NT2/D1 (cell line): ENCODE results near the gene AKR1C3.
"Not testable (repeated sequence)": the region's sequence is repeated elsewhere in the genome, so short reads cannot be mapped to it uniquely, and the experiment has no call there.

Experiments
- DNase-seq: peaks from one replicate; pipeline ENCODE4 v3.0.0-alpha.2; 2011; ENCODE audit warnings: low read depth, low spot score
- H3K27me3 ChIP-seq: 2 replicates; pipeline ENCODE4 v1.6.0; 2011; ENCODE audit warnings: mild to moderate bottlenecking; ENCODE audit not compliant: insufficient read length, insufficient read depth
- H3K36me3 ChIP-seq: 2 replicates; pipeline ENCODE4 v1.6.1; 2011; ENCODE audit warnings: mild to moderate bottlenecking, low read length, mixed read lengths; ENCODE audit not compliant: insufficient read depth, insufficient read length
- H3K4me1 ChIP-seq: 2 replicates; pipeline ENCODE4 v1.5.1; 2011; ENCODE audit not compliant: insufficient read depth, insufficient read length
- H3K4me3 ChIP-seq: 2 replicates; pipeline ENCODE4 v1.5.1; 2011; ENCODE audit warnings: low read depth; ENCODE audit not compliant: insufficient read length
- H3K9ac ChIP-seq: 2 replicates; pipeline ENCODE4 v1.6.0; 2011; ENCODE audit warnings: low read depth; ENCODE audit not compliant: insufficient read length
- H3K9me3 ChIP-seq: 2 replicates; pipeline ENCODE4 v1.5.1; 2011; ENCODE audit warnings: mild to moderate bottlenecking, low read length; ENCODE audit not compliant: insufficient read depth
- SUZ12 ChIP-seq: IDR thresholded peaks from 2 replicates; pipeline ENCODE4 v1.6.1; 2011; ENCODE audit not compliant: insufficient read length, insufficient read depth; ENCODE audit errors: extremely low read depth
- YY1 ChIP-seq: IDR thresholded peaks from 2 replicates; pipeline ENCODE4 v1.6.1; 2011; ENCODE audit not compliant: insufficient read length, insufficient read depth
- ZNF274 ChIP-seq: IDR thresholded peaks from 2 replicates; pipeline ENCODE4 v1.6.1; 2011; ENCODE audit warnings: mild to moderate bottlenecking, low read depth, low read length

AKR1C3 gene

DNA sequence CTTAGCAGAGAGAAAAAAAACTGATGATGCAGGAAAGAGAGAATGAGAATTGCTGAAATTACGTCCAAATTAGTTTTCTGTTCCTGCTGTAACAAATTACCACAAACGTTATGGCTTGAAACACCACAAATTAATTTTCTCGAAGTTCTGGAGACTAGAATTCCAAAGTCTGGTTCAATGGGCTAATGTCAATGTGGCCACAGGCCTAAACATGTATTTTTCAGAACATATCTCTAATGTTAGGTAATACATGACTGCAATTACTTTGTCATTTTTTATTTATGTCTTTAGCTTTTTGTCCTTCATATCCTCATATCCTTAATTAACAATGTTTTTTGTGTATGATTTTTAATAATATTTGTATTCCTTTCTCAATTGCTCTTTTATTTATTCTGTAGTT, 3.0 kb upstream of the AKR1C3 start:
- no peak for DNase-seq
- TF ChIP-seq ZNF274 (no peak), SUZ12 (no peak), YY1 (no peak)
- H3K9ac ChIP-seq = no peak overlapping the region
- H3K27me3 ChIP-seq = no peaks in the 10 kb centered on the region
- no peaks in the 10 kb centered on the region for H3K36me3 ChIP-seq
- no peaks in the 10 kb centered on the region for H3K4me1 ChIP-seq
- H3K9me3 ChIP-seq = no peaks in the 10 kb centered on the region
- H3K4me3 ChIP-seq = no peak overlapping the region

DNA sequence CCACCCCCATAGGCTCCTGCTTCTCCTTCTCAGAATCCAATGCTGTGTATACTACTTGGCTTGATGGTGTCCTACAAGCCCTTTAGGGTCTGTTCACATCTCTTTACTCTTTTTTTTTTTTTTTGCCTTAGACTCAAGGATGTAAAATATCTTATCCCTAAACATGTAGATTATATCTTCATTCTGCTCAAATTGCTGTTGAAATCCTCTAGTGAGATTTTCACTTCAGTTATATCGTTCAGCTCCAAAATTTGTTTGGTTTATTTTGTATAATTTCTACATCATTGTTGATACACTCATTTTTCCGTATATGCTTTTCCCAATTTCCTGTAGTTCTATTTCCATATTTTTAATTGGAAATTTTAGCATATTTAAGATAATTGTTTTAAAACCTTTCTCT, 1.8 kb upstream of the AKR1C3 start:
- Histone ChIP-seq H3K36me3 (no peaks in the 10 kb centered on the region), H3K9me3 (no peaks in the 10 kb centered on the region), H3K4me3 (no peak overlapping the region)

DNA sequence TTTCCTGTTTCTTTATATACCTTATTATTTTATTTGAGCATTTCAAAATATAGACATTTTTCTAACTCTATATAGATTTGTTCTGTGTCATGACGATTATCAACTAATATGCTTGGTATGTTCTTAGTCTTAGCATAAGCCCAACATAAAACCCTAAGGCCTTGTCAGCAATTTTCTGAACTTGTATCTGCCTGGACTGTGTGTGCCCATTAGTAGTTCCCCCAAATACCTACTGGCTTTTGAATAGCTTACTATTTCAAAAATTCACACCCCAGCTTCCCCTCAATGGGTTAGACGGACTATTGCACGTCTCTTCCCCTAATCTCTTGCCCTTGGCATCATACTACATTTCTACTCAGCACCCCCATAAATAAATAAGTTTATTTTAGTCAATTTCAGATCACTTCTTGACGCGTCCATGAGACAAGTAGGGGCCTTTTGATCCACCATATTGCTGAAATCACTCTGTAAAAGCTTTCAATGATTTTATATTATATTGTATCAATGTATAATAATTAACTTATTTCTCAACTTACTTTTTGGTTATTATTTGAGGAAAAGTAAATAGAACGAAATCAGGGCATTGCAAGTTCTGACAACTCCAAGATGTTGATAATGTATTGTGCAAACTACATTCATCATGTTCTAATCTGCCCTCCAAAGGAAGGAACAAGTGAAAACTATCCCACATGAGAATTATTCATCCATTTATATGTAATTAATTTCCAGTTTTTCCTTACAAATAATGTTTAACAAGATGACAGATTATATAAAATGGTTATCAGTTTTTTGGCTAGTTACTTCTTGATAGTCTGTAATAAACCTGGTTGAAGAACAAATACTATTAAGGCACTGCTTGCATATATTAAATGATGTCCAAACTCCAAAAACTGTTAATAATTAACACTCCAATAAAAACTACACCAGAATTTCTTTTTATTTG, 1.1 kb upstream of the AKR1C3 start:
- Histone ChIP-seq H3K27me3 (no peaks in the 10 kb centered on the region), H3K9me3 (no peaks in the 10 kb centered on the region), H3K4me1 (no peaks in the 10 kb centered on the region), H3K9ac (no peak overlapping the region), H3K36me3 (no peaks in the 10 kb centered on the region), H3K4me3 (no peak overlapping the region)
- no peak for TF ChIP-seq ZNF274
- TF ChIP-seq YY1 = no peak
- no peak for TF ChIP-seq SUZ12
- DNase-seq = no peak

More for the DNA sequence above, 1.8 kb upstream of the AKR1C3 start:
- no peak for DNase-seq
- Histone ChIP-seq H3K27me3 (no peaks in the 10 kb centered on the region), H3K4me1 (no peaks in the 10 kb centered on the region), H3K9ac (no peak overlapping the region)
- TF ChIP-seq YY1 = no peak
- TF ChIP-seq ZNF274 = no peak
- no peak for TF ChIP-seq SUZ12

DNA sequence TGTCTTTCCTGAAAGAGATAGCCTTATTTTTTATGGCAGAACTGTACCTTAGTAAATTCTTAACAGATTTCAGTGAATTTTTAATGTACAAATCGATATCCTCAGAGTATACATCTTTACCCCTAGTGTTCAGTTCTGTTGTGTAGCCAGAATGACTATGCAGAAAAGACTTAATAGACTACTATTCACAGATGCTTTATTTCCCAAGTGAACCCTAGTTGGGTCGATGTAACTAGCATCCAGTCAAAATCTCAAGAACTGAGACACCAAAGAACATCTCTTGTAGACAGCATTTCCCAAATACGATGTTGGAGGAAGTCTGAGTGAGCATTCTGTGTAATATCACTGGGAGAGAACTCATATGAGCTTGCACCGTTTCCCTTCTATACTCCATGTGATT, 1.5 kb downstream of the AKR1C3 start:
- TF ChIP-seq YY1 = no peak
- no peak for TF ChIP-seq SUZ12
- no peak for TF ChIP-seq ZNF274
- H3K4me3 ChIP-seq = no peak overlapping the region
- H3K36me3 ChIP-seq = no peaks in the 10 kb centered on the region
- no peak overlapping the region for H3K9ac ChIP-seq
- H3K27me3 ChIP-seq = no peaks in the 10 kb centered on the region
- H3K9me3 ChIP-seq = no peaks in the 10 kb centered on the region
- DNase-seq = no peak
- H3K4me1 ChIP-seq = no peaks in the 10 kb centered on the region

DNA sequence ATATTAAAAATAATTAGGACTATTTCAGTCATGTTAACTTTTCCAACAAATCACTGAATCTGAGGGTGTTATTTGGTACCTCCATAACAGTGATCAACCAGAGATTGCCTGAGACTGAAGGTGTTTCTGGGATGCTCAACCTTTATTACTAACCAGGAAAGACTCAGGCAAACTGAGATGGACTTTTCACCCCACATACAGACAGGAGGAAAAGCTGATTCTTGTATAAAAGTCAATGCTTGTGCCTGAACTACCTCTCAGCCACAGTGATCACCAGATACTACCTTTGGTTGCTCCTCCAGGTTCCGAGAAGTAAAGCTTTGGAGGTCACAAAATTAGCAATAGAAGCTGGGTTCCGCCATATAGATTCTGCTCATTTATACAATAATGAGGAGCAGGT, 1.9 kb downstream of the AKR1C3 start:
- H3K4me1 ChIP-seq = no peaks in the 10 kb centered on the region
- no peak for DNase-seq
- no peaks in the 10 kb centered on the region for H3K27me3 ChIP-seq
- H3K9ac ChIP-seq = no peak overlapping the region
- TF ChIP-seq SUZ12 (no peak), YY1 (no peak), ZNF274 (no peak)
- H3K36me3 ChIP-seq = no peaks in the 10 kb centered on the region
- no peaks in the 10 kb centered on the region for H3K9me3 ChIP-seq
- no peak overlapping the region for H3K4me3 ChIP-seq

DNA sequence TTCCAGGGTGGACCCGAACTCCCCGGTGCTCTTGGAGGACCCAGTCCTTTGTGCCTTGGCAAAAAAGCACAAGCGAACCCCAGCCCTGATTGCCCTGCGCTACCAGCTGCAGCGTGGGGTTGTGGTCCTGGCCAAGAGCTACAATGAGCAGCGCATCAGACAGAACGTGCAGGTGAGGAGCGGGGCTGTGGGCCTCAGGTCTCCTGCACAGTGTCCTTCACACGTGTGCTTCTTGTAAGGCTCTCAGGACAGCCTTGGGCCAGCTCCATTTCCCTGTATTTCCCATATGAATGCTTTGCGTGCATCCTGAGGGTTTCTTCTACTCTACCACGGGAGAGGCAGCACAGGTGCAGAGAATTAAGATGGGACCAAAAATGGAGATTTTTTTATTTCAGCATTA, 8.3 kb downstream of the AKR1C3 start:
- not testable (repeated sequence) for DNase-seq, H3K9me3 ChIP-seq, H3K27me3 ChIP-seq, H3K9ac ChIP-seq, H3K4me3 ChIP-seq, H3K36me3 ChIP-seq, H3K4me1 ChIP-seq

DNA sequence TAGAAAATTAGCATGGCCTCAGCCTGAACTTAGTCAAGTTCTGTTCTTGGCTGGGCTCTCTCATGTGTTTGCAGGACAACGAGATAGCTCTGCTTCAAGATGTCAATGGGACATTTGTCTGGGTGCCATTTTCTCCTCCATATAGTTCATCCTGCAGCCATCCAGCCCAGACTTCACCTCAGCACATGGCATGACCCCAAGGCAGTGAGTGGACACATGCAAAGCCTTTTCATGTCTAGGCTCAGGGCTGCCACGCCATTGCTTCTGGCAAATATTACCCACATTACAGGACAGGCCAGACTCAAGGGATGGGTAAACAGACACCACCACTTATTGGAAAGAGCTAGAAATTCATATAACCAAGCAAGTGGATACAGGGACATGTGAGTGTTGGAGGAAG, 9.3 kb downstream of the AKR1C3 start:
- Histone ChIP-seq H3K9ac (no peak overlapping the region), H3K27me3 (no peaks in the 10 kb centered on the region), H3K4me3 (no peak overlapping the region), H3K4me1 (no peaks in the 10 kb centered on the region), H3K9me3 (no peaks in the 10 kb centered on the region), H3K36me3 (no peaks in the 10 kb centered on the region)
- TF ChIP-seq SUZ12 (no peak), YY1 (no peak), ZNF274 (no peak)
- DNase-seq = no peak

DNA sequence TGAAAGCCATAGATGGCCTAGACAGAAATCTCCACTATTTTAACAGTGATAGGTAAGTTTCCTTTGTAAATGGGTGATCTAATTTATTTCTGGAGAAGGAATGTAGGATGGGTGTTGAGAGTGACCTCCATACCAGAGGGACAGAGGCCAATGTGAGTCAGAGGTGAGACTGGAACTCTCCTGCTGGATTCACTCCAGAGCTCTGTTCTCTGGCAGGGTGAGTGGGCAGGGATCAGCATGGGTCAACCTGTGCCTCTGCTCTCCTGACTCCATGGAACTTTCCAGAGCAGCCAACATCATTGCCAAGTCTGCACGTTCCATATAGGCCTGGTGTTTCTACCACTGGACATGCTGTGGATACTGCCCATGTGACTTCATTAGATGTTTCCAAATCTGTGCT, 11.4 kb downstream of the AKR1C3 start:
- no peaks in the 10 kb centered on the region for H3K4me1 ChIP-seq
- H3K9me3 ChIP-seq = 0 out of 2 replicates have a peak, but pooled peaks cover 8% of the 10 kb centered on the region
- no peaks in the 10 kb centered on the region for H3K36me3 ChIP-seq
- H3K9ac ChIP-seq = no peak overlapping the region
- TF ChIP-seq SUZ12 = no peak
- TF ChIP-seq ZNF274 = no peak
- no peak for TF ChIP-seq YY1
- no peak for DNase-seq
- H3K27me3 ChIP-seq = no peaks in the 10 kb centered on the region
- no peak overlapping the region for H3K4me3 ChIP-seq
